Progenitor cell of endocrine pancreas (in vitro differentiated cells): ENCODE results near the gene ITPR3. TPM values are rescaled to one million over a fixed set of nuclear protein-coding genes. Genes with fewer than 3 reads are reported as not detected.
A peak's percentile ranks its signal among the peaks of the same experiment; 100 is the strongest.

Source experiments
- DNase-seq: peaks from one replicate; pipeline ENCODE4 v3.0.0; 2021; ENCODE audit warnings: low spot score; ENCODE audit not compliant: unreplicated experiment
- H3K27ac Mint-ChIP-seq: 2 replicates; pipeline ENCODE4 v1.8.0; 2021; ENCODE audit warnings: mild to moderate bottlenecking, moderate library complexity, mixed read lengths
- H3K27me3 Mint-ChIP-seq: 2 replicates; pipeline ENCODE4 v1.8.0; 2021; ENCODE audit warnings: mixed read lengths
- H3K36me3 Mint-ChIP-seq: 2 replicates; pipeline ENCODE4 v1.8.0; 2022; ENCODE audit warnings: mixed read lengths; ENCODE audit not compliant: insufficient read depth
- H3K4me1 Mint-ChIP-seq: 2 replicates; pipeline ENCODE4 v1.8.0; 2021; ENCODE audit warnings: low read depth, mixed read lengths
- H3K4me3 Mint-ChIP-seq: 2 replicates; pipeline ENCODE4 v1.8.0; 2021; ENCODE audit warnings: low read depth, mild to moderate bottlenecking, moderate library complexity, mixed read lengths
- H3K9me3 Mint-ChIP-seq: 2 replicates; pipeline ENCODE4 v1.8.0; 2021; ENCODE audit warnings: low read depth, mixed read lengths
- CTCF ChIP-seq: fragments of 200-600 bp; sonication (generic); IDR thresholded peaks from one replicate; pipeline ENCODE4 v1.5.0; 2021; ENCODE audit warnings: antibody characterized with exemption, mild to moderate bottlenecking; ENCODE audit not compliant: unreplicated experiment
- total RNA-seq: library from RNA; stranded (reverse); gene quantifications from 2 replicates; pipeline ENCODE4 v1.2.1, GENCODE V29; 2021

The ITPR3 gene
- total RNA-seq, 1 donor from 2014 or later = 28.3 TPM

GRCh38 chr6:33577718-33578117 is 43.4 kb upstream of the ITPR3 start:
- no peak for TF ChIP-seq CTCF
- no peak for DNase-seq
- Mint-ChIP-seq H3K27ac (no peak overlapping the region), H3K9me3 (no peaks in the 10 kb centered on the region), H3K4me1 (peaks cover 10% of the 10 kb centered on the region), H3K36me3 (peaks cover 1% of the 10 kb centered on the region), H3K4me3 (no peak overlapping the region), H3K27me3 (no peaks in the 10 kb centered on the region)

DNA sequence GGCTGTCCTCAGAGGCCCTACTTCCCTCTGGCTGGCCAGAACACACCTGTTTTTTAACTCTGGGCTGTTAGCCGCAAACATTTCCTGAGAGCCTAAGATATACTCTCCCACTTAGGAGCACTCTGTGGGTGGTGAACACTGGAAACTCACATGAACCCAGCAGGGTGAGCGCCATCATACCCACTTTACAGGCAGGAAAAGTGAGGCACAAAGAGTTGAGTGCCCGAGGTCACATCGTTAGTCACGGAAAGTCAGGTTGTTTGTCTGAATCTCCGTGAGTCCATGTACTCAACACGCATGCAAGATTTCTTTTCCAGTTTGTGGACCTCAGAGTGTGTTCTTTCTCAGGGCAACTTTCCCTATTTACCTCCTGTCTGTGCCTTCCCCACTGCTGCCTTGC is 43.0 kb upstream of the ITPR3 start:
- peak overlapping the region; percentile 55 for H3K4me3 Mint-ChIP-seq
- DNase-seq = no peak
- peaks cover 10% of the 10 kb centered on the region for H3K4me1 Mint-ChIP-seq
- H3K9me3 Mint-ChIP-seq = no peaks in the 10 kb centered on the region
- no peak for TF ChIP-seq CTCF
- no peaks in the 10 kb centered on the region for H3K27me3 Mint-ChIP-seq
- H3K27ac Mint-ChIP-seq = no peak overlapping the region
- peaks cover 1% of the 10 kb centered on the region for H3K36me3 Mint-ChIP-seq

- Mint-ChIP-seq H3K36me3 (peaks cover 1% of the 10 kb centered on the region), H3K4me1 (peaks cover 10% of the 10 kb centered on the region), H3K27me3 (no peaks in the 10 kb centered on the region), H3K27ac (no peak overlapping the region), H3K4me3 (peak overlapping the region; percentile 78), H3K9me3 (no peaks in the 10 kb centered on the region)
- no peak for DNase-seq
- no peak for TF ChIP-seq CTCF
These were observed 42.5 kb upstream of the ITPR3 start for GRCh38 chr6:33578588-33579011.

GRCh38 chr6:33579828-33580714 is 41.1 kb upstream of the ITPR3 start, which contains the start of gene BAK1:
Gene BAK1 (minus strand): TSS chr6:33580276. CDS start chr6:33577604, 2,672 bp downstream.
- Mint-ChIP-seq H3K4me1 (peaks cover 10% of the 10 kb centered on the region), H3K4me3 (peak within 1 kb of the TSS; percentile 78), H3K36me3 (peaks cover 1% of the 10 kb centered on the region), H3K27ac (peak within 1 kb of the TSS; percentile 89), H3K9me3 (no peaks in the 10 kb centered on the region), H3K27me3 (no peaks in the 10 kb centered on the region)
- peak; percentile 62 for TF ChIP-seq CTCF
- DNase-seq = peak; percentile 79

GRCh38 chr6:33581186-33581585 is 39.9 kb upstream of the ITPR3 start:
- Mint-ChIP-seq H3K27me3 (no peaks in the 10 kb centered on the region), H3K9me3 (no peaks in the 10 kb centered on the region), H3K4me3 (no peak overlapping the region), H3K4me1 (peaks cover 10% of the 10 kb centered on the region), H3K27ac (no peak overlapping the region), H3K36me3 (peaks cover 1% of the 10 kb centered on the region)
- DNase-seq = no peak
- TF ChIP-seq CTCF = no peak
